HG03575 (cell line): ENCODE results near the gene NDST4.

Source experiments
- ATAC-seq: cut with Tn5 transposase; IDR thresholded peaks from one replicate; pipeline ENCODE4 v1.9.1; 2021; ENCODE audit not compliant: unreplicated experiment, insufficient number of reproducible peaks, low FRiP score; ENCODE audit errors: extremely low read depth

Gene NDST4

DNA sequence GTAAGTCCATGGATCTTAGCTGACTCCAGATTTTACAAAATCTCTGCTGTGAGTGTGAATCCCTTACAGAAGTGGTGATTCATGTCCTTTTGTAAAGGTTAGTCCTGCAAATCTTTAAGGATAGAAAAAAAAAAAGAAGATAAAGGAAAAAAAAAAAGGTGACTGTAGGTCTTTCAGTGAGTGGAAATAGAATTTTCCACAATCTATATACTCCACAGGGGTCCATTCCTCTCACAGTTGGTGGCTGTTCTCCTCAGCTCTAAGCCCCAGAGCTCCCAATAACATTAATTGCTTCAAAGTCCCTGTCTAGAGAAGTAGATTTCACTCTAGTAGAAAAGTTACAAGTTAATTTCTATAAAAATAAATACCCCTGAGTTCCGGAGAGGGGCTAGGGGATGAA lies 189.1 kb downstream of the NDST4 start:
- ATAC-seq, result no peak

DNA sequence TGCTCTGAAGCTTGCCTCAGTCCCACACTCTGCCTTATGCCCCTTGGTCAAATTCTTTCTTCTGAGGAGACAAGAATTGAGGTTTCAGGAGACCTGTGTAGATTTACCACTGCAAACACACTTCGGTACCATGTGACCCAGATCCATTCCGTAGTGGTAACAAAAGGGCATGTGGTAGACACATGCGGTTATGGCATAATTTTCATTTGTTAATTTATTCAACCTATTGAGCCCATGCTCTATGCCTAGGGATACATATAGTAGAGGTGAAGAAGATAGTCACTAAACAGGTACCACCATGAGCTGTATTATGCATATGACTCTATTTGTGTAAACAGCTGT lies 190.9 kb downstream of the NDST4 start:
- ATAC-seq, result no peak

- ATAC-seq, result no peak
Measured at GRCh38 chr4:114921790-114922591, 191.4 kb downstream of the NDST4 start.

GRCh38 chr4:114921191-114921590 lies 192.2 kb downstream of the NDST4 start:
- ATAC-seq, result no peak

DNA sequence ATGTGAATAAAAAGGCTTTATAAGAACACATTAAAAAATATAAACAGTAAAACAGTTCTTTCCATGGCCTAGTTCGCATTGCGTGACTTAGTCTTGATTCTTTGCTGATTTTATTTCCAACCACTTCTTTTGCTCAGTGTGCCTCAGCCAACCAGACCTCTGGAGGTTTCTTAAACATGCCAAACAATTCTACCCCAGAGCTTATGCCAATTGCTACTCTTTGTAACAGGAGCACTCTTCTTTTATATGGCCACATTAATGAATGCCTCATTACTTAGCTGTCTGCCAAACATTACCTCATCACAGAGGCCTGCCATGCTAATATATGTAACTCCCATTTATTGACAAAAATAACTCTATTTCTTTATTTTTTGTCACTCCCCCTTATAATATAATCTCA lies 202.3 kb downstream of the NDST4 start:
- no peak for ATAC-seq

DNA sequence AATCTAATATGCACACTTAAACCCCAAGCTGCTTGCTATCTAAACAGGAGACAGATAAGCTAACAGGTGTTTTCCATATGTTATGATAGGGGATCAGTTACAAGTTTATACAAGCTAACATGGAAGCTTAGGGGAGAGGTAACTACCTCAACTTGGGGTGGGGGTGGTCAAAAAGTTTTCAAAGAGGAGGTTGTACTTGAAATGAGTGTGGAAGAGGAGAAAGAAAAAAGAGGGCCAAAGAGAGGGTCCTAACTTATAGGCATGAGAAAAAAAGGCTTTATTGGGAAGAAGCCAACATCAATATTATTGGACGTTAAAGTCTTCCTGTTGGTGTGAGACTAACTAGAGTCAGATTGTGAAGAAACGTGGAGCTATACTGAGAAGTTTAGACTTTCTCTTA lies 205.9 kb downstream of the NDST4 start:
- no peak for ATAC-seq

DNA sequence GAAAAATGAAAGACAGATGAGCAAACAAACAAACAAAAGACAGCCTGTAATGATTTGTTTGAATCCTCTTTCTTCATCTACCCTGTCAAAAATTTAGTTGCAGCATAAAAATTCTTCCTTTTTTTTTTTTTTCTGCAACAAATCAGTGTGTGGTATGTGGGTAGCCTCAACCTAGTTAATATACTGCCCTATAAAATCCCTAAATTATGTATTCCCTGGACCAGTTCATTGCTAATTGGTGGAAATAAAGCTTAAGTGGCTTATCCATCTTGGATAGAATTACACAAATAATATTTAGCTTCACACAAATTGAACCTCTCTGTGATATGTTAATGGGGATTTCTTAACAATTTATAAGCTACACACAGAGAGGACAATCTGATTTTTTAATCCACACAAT lies 208.4 kb downstream of the NDST4 start:
- ATAC-seq, result no peak

DNA sequence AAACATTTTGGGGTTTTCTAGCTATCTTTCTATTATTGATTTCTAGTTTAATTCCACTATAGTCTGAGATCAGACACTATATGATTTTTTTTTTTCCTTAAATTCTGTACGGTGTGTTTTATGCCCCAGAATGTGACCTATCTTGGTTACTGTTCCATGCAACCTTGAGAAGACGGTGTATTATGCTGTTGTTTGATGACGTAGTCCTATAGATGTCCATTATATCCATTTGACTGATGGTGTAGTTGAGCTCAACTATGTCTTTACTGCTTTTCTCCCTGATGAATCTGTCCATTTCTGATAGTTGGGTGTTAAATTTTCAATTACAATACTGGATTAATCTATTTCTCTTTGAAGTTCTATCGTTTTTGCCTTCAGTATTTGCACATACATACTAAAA lies 212.5 kb downstream of the NDST4 start:
- no peak for ATAC-seq

DNA sequence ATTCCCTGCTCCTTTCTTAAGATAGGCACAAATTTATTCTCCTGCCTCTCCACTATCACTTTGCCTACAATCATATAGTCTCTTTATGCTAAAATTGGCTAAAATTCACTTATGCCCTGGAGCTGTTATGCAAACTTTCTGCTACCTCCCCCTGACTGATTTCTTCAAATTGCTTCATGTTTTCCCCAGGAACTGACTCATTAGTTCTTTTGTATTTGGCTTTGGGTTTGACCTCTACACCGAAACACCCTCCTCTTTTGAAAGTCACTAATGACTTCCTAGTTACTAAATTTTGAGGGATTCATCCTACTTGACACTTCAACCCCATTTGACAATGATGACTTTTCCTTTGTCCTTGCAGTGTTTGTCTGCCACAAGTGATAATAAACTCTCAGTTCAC lies 222.6 kb downstream of the NDST4 start:
- no peak for ATAC-seq

GRCh38 chr4:114886761-114887160 lies 226.7 kb downstream of the NDST4 start:
- ATAC-seq, result no peak

- no peak for ATAC-seq
Measured at GRCh38 chr4:114883641-114884040, 229.8 kb downstream of the NDST4 start.

- no peak for ATAC-seq
Measured at GRCh38 chr4:114879916-114880669, 233.3 kb downstream of the NDST4 start.

DNA sequence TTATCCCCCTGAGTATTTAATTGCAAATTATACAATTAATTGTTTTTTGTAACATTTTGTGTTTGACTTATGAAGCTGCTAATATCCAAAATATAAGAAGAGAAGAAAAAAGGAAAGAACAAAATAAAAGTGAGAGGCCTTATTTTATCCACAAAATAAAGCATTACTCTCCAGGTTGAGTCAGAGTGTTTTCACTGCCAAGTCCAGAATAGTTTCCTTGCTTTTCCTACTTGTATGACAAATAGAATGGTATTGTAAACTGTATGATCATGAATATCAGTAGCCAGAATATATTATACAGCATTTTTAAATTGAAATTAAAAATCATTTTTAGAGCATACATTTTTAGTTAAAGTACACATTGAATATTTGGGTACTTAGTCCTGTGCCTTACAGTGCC lies 237.8 kb downstream of the NDST4 start:
- no peak for ATAC-seq

- ATAC-seq, result no peak
Measured at GRCh38 chr4:114874321-114874720, 239.1 kb downstream of the NDST4 start.

GRCh38 chr4:114870987-114871386 lies 242.4 kb downstream of the NDST4 start:
- ATAC-seq, result no peak

DNA sequence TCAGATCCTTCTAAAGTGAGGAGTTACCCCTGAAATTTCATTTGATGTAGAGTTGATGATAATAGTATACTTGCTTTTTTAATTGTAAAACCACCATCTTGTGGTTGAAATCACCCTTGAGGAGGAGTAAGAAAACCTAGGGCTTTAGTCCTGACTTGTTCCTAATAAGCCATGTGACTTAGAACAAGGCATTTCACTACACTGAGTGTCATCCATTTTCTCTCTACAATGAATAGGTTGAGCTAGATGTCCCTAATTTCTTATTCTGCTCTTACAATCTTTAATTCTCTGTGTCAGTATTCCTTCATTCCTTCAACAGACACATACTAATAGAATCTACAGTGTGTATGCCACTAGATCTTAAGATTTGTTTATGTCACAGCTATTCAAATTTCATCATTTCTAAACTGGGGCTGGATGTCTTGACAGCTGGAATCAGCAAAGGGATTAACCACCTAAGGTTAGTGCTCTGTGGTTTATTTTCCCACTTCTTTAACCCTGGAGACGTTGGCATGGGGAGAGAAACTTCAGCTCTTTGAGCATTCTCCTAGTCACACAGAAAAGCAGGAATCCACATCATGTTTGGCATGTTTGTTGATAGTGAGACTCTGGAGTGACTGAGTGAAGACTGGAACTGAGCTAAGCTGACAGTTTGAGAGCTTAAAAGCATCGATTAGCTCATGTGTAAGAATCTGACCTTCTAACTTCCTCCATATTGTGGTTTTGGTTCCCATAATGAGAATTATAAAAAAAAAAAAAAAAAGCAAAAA lies 246.3 kb downstream of the NDST4 start:
- ATAC-seq, result peak; percentile 56

GRCh38 chr4:114864060-114864459 lies 249.4 kb downstream of the NDST4 start:
- no peak for ATAC-seq

GRCh38 chr4:114860786-114861185 lies 252.6 kb downstream of the NDST4 start:
- no peak for ATAC-seq

DNA sequence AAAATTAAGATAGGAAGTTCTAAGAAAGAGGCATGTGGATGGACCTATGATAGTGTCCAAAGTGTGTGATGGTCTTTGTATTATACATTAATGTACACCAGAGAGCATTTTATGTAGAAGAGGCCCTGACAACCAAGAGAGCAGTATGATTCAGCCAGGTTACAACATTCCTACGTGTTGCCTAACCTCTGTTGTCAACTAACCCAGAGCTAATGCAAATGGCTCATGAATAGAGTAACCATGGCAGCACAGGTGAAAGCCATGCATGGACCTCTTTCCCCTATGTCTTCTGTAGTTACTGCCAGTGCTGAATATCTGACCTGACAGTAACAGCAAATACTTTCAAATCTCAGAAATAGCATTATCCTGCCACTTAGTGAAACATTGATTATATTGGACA lies 255.6 kb downstream of the NDST4 start:
- ATAC-seq, result no peak

DNA sequence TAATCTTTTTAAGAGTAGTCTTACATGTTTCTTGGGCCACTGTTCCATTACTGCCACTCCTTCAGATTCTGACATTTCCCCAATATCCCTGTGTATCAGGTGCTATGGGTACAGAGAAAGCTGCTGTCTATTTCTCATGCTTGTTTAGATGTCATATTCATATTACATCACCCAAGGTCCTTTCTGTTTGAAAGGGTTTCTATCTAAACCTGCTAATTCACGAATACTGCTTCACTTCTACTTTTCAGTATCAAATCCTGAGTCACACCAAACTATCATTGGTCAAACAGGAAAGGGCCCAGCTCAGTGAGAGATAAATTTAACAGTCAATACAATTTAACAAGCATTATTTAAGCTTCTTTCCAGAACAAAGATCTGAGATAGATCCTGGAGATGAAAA lies 273.4 kb downstream of the NDST4 start:
- ATAC-seq, result no peak
